WI38 (cell line): ENCODE measurements around the gene ALKBH2.

Experiments
- H3K4me3 ChIP-seq: 2 replicates; pipeline ENCODE4 v1.5.1; 2011; ENCODE audit warnings: low read depth, mild to moderate bottlenecking, control low read depth, low read length
- TF ChIP-seq, protein P1 (sequence below): IDR thresholded peaks from 2 replicates; pipeline ENCODE4 v1.5.1; 2012; ENCODE audit warnings: low read depth, mild to moderate bottlenecking, control low read depth, low read length

The ALKBH2 gene

DNA sequence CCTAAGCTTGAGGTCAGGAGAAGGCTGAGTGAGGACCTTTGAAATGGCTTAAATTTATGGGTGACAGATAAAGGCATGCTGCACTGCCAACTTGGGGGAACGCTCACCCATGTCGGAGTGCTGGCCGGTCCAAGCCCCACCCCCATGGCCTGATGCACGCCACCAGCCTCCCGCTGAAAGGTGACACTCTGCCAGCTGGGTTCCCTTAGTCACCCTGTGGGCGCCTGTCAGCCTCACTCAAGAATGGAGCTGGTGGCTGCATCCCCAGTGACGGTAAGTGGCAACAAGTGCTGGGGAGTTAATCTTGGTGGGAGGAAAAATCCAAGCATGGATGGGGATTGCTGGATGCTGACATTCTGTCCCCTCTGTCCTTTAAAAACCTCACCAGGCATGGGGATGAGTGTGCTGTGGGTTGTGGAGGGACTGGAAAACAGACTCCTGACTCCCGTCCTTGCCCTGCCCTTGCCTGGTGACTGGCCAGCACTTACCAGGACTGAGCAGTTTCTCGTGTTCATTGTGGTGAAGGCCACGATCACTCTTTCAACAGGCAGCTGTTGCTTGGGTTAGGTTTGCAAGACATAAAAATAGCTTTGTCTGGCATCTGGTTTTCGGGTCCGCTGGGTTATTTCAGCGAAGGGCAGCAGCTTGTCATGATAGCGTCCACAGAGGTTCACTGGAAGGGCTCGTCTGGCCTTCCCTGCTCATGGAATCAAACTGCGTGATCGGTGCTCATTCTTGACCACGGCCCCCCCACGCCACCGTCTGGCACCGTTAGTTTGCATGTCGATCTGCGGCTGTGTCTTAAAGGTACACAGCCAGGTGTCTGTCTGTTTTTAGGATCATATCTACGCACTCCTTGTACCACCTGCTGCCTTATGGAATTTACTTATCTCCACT, 38.1 kb upstream of the ALKBH2 start:
- TF ChIP-seq, protein P1, sequence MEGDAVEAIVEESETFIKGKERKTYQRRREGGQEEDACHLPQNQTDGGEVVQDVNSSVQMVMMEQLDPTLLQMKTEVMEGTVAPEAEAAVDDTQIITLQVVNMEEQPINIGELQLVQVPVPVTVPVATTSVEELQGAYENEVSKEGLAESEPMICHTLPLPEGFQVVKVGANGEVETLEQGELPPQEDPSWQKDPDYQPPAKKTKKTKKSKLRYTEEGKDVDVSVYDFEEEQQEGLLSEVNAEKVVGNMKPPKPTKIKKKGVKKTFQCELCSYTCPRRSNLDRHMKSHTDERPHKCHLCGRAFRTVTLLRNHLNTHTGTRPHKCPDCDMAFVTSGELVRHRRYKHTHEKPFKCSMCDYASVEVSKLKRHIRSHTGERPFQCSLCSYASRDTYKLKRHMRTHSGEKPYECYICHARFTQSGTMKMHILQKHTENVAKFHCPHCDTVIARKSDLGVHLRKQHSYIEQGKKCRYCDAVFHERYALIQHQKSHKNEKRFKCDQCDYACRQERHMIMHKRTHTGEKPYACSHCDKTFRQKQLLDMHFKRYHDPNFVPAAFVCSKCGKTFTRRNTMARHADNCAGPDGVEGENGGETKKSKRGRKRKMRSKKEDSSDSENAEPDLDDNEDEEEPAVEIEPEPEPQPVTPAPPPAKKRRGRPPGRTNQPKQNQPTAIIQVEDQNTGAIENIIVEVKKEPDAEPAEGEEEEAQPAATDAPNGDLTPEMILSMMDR = no peak
- no peak overlapping the region for H3K4me3 ChIP-seq

DNA sequence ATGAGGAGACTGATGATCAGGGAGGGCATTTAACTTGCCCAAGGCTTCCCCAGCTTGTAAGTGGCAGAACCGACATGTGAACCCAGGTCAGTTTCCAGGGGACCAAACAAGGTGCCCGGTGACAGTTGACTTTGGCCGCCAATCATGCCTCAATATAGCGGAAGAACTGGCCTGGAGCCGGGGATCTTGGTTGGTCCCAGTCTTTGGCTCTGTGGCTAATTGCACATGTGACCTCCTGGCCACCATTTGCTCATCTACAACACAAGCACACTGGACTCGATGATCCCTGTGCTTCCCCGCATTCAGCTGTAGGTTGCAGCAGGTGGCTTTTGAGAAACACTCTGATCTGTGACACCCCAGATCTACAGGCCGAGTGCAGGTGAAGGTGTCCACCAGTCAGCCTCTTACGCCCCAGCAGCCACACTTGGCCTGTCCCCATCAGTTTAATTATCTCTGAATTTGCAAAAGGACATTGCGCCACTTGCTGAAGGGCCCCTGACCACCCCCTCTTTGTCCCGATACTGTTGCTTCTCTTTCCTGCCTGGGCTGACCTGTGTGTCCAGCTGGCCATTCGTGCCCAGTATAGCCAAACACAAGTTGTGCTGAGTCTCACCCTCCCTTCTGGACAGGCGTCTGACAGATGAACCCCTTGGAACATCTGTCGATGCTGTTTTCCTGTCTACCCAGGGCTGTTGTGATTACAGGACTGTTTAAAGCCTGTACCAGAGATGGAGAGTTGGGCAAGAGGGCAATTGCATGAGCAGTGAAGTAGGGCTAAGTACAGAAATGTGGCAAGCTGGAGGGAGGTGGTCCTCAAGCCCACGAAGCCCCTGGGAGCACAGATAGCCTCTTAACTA, 37.3 kb upstream of the ALKBH2 start:
- no peak overlapping the region for H3K4me3 ChIP-seq
- TF ChIP-seq, protein P1 = no peak

DNA sequence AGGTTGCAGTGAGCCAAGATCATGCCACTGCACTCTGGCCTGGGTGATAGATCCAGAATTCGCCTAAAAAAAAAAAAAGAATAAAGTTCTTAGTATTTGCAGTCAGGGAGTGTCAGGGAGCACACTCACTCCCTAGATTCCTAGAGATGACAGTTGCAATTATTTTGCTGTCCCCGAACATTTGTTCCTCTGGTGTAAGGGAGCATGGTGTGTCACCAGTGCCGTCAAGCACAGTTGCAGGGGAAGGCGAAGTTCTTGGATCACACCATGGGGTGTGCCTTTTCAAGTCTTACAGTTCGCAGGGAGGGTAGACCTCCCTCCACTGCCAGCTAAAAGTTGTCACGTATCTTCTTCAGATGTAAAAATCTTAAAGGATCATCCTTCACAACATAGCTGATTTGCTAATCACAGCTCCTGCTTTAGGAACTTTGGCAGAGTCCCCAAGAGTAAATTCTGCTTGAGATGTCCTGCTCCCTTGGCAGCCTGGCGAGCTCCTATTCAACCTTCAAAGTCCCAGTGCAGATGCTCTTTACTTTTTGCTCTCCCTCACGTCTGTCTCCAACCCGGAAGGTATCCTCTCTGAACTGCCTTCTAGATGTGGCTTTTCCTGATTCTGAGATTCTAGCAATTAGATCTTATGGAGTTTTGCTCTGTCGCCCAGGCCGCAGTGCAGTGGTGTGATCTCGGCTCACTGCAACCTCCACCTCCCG, 34.4 kb upstream of the ALKBH2 start:
- no peak overlapping the region for H3K4me3 ChIP-seq
- TF ChIP-seq, protein P1 = no peak

DNA sequence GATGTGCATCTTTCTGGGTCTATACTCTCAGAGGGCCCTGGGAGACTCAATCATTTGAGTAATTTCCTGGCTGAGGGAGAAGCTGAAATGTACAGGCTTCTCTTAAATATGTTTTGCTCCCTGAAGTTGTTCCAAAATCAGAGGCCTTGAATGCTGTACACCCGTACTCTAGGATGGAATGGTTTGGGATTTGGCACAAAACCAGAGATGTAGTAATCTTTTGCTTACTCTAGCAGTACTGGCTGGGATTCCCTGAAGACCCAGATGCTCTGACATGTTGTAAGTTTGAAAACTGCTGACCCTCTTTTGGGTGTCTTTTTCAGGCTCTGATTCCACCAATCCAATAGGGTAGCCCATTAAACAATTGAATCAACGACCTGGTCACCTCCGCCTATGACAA, 33.5 kb upstream of the ALKBH2 start:
- H3K4me3 ChIP-seq = no peak overlapping the region
- TF ChIP-seq, protein P1 = no peak

DNA sequence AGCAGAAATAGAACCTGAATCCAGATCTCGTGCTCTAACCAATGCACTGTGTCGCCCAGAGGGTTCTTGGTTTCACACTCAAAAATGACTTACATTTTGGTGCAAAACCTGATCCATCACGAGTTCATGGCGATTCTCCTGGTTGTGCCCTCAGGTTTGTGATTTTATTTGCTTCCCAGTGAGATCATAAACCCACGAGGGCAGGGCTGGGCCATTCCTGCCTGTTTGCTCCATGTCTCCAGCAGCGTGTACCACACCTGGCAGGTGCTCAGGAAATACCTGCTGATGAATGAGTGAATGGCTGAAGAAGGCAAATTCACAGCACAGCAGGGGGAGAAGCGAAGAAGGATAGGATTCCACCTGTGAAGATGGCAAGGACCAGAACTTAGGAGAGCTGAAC, 32.5 kb upstream of the ALKBH2 start:
- TF ChIP-seq, protein P1 = no peak
- no peak overlapping the region for H3K4me3 ChIP-seq

DNA sequence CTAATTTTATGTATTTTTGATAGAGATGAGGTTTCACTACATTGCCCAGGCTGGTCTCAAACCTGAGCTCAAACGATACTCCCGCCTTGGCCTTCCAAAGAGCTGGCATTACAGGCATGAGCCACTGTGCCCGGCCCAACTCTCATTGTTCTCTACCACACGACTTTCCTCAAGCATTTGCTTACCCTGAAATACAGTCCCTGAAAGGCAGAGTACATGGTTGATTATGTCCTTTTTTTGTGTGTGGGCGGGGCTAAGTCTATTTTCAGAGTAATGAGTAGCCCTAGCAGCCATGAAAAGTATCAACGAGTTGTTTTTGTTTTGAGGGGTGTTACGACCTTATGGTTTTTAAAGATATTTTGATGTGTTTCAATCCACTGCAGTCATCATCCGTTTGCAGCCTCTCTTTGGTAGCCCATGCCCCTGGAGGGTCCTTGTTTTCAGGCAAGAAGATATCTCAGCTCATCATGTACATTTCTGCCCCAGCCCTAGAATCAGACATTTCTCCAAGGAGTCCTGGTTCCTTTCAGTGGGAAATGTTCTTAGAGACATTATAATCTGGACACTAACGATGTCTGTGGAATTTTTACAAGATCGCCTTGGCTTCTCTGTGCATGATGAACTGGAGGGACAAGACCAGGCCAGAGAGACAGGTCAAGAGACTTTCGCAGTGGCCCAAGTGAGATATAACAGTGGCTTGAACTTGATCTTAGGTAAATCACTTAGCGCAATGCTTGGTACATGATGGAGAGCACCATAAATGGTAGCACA, 31.8 kb upstream of the ALKBH2 start:
- TF ChIP-seq, protein P1 = no peak
- no peak overlapping the region for H3K4me3 ChIP-seq
